ENCODE measurements around the gene SNX20.

The SNX20 gene

DNA sequence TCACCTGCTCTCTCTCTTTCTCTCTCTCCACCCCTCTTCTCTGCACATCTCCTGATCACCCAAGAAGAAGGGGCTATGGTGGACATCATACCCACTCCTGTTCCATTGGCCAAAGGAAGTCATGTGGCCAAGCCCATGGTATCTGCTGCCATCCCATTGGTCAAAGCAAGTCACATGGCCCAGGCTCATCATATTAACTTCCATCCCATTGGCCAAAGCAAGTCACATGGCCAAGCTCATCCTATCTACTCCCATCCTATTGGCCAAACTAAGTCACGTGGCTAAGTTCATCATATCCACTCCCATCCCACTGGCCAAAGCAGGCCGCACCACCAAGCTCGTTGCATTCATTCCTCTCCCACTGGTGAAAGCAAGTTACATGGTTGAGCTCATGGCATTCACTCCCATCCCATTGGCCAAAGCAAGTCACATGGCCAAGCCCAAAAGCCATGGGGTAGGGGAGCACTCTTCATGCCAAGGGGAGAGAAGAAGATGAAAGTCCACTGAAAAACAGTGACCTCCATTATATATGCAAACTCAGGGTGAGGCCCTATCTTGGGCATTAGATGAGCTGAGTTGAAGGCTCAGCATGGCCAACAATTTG lies 29.2 kb downstream of the SNX20 start:
- H3K9me3 Mint-ChIP-seq, result peaks cover 5% of the 10 kb centered on the region
- H3K36me3 Mint-ChIP-seq (ENCODE audit: low read depth), result no peaks in the 10 kb centered on the region
- DNase-seq (ENCODE audit: low spot score), result no peak

GRCh38 chr16:50646345-50646744 lies 34.8 kb downstream of the SNX20 start:
- Mint-ChIP-seq H3K4me3 (no peak overlapping the region), H3K27ac (no peak overlapping the region), H3K27me3 (ENCODE audit: low read depth) (no peaks in the 10 kb centered on the region), H3K36me3 (ENCODE audit: low read depth) (no peaks in the 10 kb centered on the region), H3K9me3 (no peaks in the 10 kb centered on the region), H3K4me1 (ENCODE audit: low read depth) (peaks cover 1% of the 10 kb centered on the region)
- DNase-seq (ENCODE audit: low spot score), result no peak

More for the DNA sequence above, 29.2 kb downstream of the SNX20 start:
- Mint-ChIP-seq H3K27ac (no peak overlapping the region), H3K4me3 (no peak overlapping the region), H3K27me3 (ENCODE audit: low read depth) (no peaks in the 10 kb centered on the region), H3K4me1 (ENCODE audit: low read depth) (no peaks in the 10 kb centered on the region)

GRCh38 chr16:50645563-50646220 lies 35.4 kb downstream of the SNX20 start:
- no peak overlapping the region for H3K4me3 Mint-ChIP-seq
- no peak overlapping the region for H3K27ac Mint-ChIP-seq
- H3K9me3 Mint-ChIP-seq, result no peaks in the 10 kb centered on the region
- H3K36me3 Mint-ChIP-seq (ENCODE audit: low read depth), result no peaks in the 10 kb centered on the region
- no peak for DNase-seq (ENCODE audit: low spot score)
- no peaks in the 10 kb centered on the region for H3K27me3 Mint-ChIP-seq (ENCODE audit: low read depth)
- peaks cover 1% of the 10 kb centered on the region for H3K4me1 Mint-ChIP-seq (ENCODE audit: low read depth)

DNA sequence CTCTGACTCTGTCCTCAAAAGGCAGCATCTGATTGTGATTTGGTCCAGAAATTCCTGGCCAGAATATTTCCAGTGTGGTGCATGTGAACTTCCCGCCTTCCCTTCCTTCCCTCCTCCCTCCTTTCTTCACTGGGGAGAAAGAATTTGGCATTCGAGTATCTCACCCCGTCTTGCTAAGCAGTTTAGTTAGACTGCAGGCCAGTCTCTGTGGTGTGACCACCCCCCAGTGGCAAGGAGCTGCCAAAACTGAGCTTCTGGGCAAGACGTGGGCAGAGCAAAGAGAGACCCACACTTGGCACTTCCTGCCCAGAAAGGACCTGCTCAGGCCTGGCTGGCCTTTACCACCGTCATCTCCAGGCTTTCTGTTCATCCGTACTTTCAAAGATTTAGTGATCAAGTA lies 36.4 kb downstream of the SNX20 start:
- Mint-ChIP-seq H3K4me1 (ENCODE audit: low read depth) (peaks cover 1% of the 10 kb centered on the region), H3K4me3 (no peak overlapping the region), H3K9me3 (no peaks in the 10 kb centered on the region), H3K36me3 (ENCODE audit: low read depth) (no peaks in the 10 kb centered on the region), H3K27me3 (ENCODE audit: low read depth) (no peaks in the 10 kb centered on the region), H3K27ac (no peak overlapping the region)
- DNase-seq (ENCODE audit: low spot score), result no peak

DNA sequence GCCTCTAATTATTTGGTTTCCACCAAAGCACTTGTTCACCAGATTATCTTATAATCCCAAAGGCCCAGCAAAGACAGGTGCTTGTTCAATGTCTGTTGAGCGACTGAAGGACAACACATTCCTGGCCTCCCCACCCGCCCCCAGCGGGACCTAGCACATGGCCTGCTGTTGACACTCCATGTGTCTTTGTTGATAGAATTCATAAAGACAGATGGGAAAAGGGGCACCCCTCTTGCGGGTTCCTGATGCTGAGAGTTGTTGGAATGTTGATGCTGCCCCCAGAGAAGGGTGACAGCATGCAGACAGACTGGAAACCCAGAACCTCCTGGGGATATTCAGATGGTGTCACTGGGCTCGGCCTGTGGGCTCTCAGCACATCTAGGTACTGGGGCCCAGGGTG lies 36.9 kb downstream of the SNX20 start:
- Mint-ChIP-seq H3K27me3 (ENCODE audit: low read depth) (no peaks in the 10 kb centered on the region), H3K36me3 (ENCODE audit: low read depth) (no peaks in the 10 kb centered on the region), H3K27ac (no peak overlapping the region), H3K4me3 (no peak overlapping the region), H3K9me3 (no peaks in the 10 kb centered on the region), H3K4me1 (ENCODE audit: low read depth) (peaks cover 3% of the 10 kb centered on the region)
- DNase-seq (ENCODE audit: low spot score), result no peak

DNA sequence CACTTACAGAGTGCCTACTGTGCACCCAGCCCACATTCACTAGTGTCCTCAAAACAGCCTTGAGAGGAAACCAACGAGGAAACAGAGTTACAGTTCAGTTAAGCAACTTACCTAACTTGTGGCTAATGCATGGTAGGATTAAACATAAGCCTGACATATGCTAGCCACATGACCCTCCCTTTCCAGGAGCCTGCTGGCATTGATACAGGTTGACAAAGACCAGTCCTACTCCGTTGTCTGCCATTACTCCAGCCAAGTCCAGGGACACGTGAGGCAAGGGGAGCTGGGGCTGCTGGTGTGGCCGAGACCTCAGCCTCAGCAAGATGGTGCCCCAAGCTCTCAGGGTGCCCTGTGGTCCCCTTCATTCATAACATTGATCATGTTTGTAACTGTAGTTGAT lies 37.9 kb downstream of the SNX20 start:
- H3K4me1 Mint-ChIP-seq (ENCODE audit: low read depth), result peaks cover 4% of the 10 kb centered on the region
- H3K9me3 Mint-ChIP-seq, result no peaks in the 10 kb centered on the region
- H3K4me3 Mint-ChIP-seq, result no peak overlapping the region
- H3K36me3 Mint-ChIP-seq (ENCODE audit: low read depth), result no peaks in the 10 kb centered on the region
- no peak overlapping the region for H3K27ac Mint-ChIP-seq
- DNase-seq (ENCODE audit: low spot score), result no peak
- no peaks in the 10 kb centered on the region for H3K27me3 Mint-ChIP-seq (ENCODE audit: low read depth)

GRCh38 chr16:50642349-50642748 lies 38.8 kb downstream of the SNX20 start:
- no peak for DNase-seq (ENCODE audit: low spot score)
- Mint-ChIP-seq H3K27me3 (ENCODE audit: low read depth) (no peaks in the 10 kb centered on the region), H3K27ac (no peak overlapping the region), H3K4me1 (ENCODE audit: low read depth) (peaks cover 4% of the 10 kb centered on the region), H3K36me3 (ENCODE audit: low read depth) (no peaks in the 10 kb centered on the region), H3K4me3 (no peak overlapping the region), H3K9me3 (no peaks in the 10 kb centered on the region)

DNA sequence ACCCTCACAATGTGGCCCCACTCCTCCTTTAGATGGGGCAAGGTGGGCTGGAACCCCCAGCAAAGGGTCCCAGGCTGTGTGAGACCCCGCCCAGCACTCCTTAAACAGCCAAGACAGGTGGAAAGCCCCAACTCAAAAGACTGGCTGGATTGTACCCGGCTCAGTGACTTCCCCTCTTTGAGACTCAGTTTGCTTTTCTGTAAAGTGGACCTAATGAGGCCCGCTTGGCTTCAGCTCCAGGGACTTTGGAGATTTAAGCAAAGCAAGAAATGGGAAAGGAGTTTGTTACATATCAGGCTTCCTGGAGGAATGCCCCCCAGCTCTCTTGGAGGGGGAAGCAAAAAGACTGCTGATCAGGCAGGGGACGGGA lies 39.3 kb downstream of the SNX20 start:
- Mint-ChIP-seq H3K4me1 (ENCODE audit: low read depth) (peaks cover 4% of the 10 kb centered on the region), H3K27me3 (ENCODE audit: low read depth) (no peaks in the 10 kb centered on the region), H3K4me3 (no peak overlapping the region), H3K27ac (no peak overlapping the region), H3K9me3 (no peaks in the 10 kb centered on the region), H3K36me3 (ENCODE audit: low read depth) (no peaks in the 10 kb centered on the region)
- DNase-seq (ENCODE audit: low spot score), result no peak

DNA sequence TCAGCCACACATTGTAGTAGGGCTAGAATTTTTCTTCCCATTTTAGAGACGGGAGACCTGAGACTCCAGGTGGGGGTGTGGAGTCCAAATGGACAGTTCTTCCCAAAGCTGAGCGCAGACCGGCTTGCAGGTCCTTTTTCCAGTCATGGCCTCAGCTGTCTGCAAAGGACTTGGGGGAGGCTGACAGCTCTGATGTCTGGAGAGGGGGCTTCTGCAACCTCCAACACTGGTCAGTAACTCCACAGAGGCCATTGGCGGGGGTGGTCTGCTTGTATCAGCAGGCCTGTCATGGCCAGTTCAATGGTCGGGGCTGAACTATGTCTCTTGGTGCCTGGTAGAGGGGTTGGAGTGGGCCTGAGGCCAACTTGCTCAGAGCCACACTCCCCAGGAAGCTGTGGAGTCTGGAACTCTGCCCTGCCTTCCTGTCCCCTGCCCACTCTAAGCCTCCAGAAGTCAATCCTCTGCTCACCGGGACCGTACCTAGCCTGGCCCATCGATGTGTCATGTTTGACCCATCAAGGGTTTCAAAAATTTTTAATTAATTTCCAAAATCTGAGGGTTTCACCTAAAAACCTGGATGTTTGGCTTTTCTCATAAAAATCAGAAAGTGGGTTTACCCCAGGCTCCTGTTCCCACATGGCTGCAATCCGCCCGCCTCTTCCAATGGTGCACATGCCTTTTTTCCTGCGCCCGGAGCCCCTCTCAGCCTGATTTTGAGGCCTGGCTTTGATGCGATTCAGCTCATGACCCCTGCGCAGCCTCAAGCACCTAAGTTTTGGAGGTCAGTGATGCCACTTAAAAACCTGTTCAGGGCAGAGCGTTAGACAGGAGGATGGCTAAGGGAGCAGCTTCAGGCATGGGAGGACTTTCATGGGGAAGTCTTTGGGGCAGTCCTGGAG lies 39.9 kb downstream of the SNX20 start:
- H3K27ac Mint-ChIP-seq, result no peak overlapping the region
- peaks cover 4% of the 10 kb centered on the region for H3K4me1 Mint-ChIP-seq (ENCODE audit: low read depth)
- H3K4me3 Mint-ChIP-seq, result no peak overlapping the region
- H3K27me3 Mint-ChIP-seq (ENCODE audit: low read depth), result no peaks in the 10 kb centered on the region
- no peaks in the 10 kb centered on the region for H3K9me3 Mint-ChIP-seq
- DNase-seq (ENCODE audit: low spot score), result no peak
- H3K36me3 Mint-ChIP-seq (ENCODE audit: low read depth), result no peaks in the 10 kb centered on the region

GRCh38 chr16:50640391-50640790 lies 40.7 kb downstream of the SNX20 start:
- peaks cover 4% of the 10 kb centered on the region for H3K4me1 Mint-ChIP-seq (ENCODE audit: low read depth)
- no peaks in the 10 kb centered on the region for H3K36me3 Mint-ChIP-seq (ENCODE audit: low read depth)
- no peak overlapping the region for H3K27ac Mint-ChIP-seq
- no peaks in the 10 kb centered on the region for H3K27me3 Mint-ChIP-seq (ENCODE audit: low read depth)
- no peaks in the 10 kb centered on the region for H3K9me3 Mint-ChIP-seq
- no peak for DNase-seq (ENCODE audit: low spot score)
- no peak overlapping the region for H3K4me3 Mint-ChIP-seq

GRCh38 chr16:50638816-50639670 lies 42.1 kb downstream of the SNX20 start:
- Mint-ChIP-seq H3K4me1 (ENCODE audit: low read depth) (peaks cover 3% of the 10 kb centered on the region), H3K4me3 (no peak overlapping the region), H3K27me3 (ENCODE audit: low read depth) (no peaks in the 10 kb centered on the region), H3K9me3 (no peaks in the 10 kb centered on the region), H3K27ac (no peak overlapping the region), H3K36me3 (ENCODE audit: low read depth) (no peaks in the 10 kb centered on the region)
- DNase-seq (ENCODE audit: low spot score), result no peak

DNA sequence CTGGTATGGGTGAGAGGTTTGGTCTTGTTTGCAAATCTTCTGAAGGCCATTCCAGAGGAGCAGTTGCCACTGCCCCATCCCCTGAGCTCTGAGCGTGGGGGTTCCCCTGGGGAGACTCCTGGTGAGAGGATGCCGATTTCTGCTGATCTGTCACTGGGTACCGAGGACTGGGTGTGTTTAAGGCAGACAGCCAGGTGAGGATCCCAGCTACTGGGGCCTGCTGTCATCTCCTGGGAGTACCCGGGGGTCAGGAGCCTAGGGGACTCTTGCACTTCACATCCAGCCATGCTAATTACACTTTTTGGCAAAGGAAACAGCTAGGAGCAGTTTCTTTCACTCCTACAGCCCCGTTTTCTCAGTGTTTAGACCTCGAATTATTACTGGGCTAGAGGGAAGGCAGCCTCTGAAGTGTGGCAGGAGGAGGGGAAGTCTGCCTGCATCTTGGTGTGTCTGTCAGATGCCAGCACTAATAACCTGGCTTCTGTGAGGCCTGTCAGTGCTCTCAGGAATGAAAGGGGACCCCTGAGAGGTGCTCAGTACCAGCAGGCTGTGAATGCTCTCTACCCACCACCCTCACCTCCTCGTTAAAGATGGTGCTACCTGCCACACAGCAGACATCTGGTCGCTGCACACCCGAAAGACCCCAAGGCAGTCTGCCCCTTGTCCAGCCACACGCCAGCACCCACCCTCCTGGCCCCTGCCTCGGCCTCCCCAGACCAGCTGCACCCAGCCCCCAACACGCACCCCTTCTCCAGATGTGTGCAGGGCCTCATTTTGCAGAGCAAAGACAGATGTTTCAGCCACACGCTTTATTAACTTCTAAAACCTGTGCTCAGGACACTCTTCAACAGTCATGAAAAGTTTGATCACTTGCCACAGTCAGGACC lies 43.2 kb downstream of the SNX20 start:
- H3K4me1 Mint-ChIP-seq (ENCODE audit: low read depth), result peaks cover 3% of the 10 kb centered on the region
- H3K36me3 Mint-ChIP-seq (ENCODE audit: low read depth), result no peaks in the 10 kb centered on the region
- no peak overlapping the region for H3K4me3 Mint-ChIP-seq
- H3K9me3 Mint-ChIP-seq, result no peaks in the 10 kb centered on the region
- H3K27ac Mint-ChIP-seq, result no peak overlapping the region
- H3K27me3 Mint-ChIP-seq (ENCODE audit: low read depth), result no peaks in the 10 kb centered on the region
- no peak for DNase-seq (ENCODE audit: low spot score)

DNA sequence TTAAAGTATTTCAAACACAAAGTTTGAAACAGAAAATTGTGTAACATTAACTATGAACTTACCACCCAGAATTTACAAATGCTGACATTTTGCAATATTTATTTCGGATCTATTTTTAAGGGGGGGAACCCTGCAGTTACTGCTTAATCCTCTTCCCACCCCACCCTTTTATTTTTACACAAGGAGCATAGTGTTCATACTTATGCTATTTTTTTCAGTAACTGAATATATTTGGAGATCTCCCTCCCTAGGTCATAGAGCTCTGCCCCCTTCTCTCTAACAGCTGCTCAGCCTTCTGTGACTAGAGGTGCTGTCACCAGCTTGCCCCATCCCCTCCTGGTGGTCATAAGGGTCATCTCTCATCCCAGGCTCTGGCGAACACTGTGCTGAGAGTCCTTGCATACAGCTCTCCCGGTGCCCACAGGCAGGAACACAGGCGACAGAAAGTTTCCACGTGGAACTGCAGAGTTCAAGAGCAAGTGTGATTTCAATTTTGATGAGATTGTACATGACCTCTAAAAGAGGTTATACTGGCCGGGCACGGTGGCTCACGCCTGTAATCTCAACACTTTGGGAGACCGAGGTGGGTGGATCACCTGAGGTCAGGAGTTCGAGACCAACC lies 44.2 kb downstream of the SNX20 start:
- Mint-ChIP-seq H3K27ac (no peak overlapping the region), H3K4me1 (ENCODE audit: low read depth) (peaks cover 3% of the 10 kb centered on the region), H3K4me3 (no peak overlapping the region), H3K9me3 (no peaks in the 10 kb centered on the region), H3K27me3 (ENCODE audit: low read depth) (no peaks in the 10 kb centered on the region), H3K36me3 (ENCODE audit: low read depth) (no peaks in the 10 kb centered on the region)
- DNase-seq (ENCODE audit: low spot score), result no peak
